ENCODE data around the gene ASAP3. TPM values are rescaled to one million over a fixed set of nuclear protein-coding genes. Genes with fewer than 3 reads are reported as not detected.
"Not testable (repeated sequence)": the region's sequence is repeated elsewhere in the genome, so short reads cannot be mapped to it uniquely, and the experiment has no call there.

The ASAP3 gene
- total RNA-seq, 1 donor from 2014 or later, result 33.5 TPM

DNA sequence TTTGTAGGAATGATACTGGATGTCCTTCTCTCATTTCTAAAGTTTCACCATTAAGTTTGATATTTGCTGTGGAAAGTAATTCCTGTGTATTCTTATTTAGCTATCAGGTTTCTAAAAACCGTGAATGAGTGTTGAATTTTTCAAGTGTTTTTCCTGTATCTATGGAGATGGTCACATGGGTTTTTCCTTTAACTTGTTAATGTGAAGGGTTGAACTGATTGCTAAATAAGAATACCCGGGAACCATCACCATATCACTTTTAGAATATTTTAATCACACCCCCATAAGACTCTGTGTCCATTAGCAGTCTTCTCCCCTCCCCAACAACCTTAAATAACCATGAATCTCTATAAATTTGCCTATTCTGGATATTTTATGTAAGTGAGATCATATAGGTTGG is 16.5 kb upstream of the ASAP3 start:
- no peaks in the 10 kb centered on the region for H3K79me2 ChIP-seq (ENCODE audit: insufficient read depth, low read length)
- TF ChIP-seq, protein P1, sequence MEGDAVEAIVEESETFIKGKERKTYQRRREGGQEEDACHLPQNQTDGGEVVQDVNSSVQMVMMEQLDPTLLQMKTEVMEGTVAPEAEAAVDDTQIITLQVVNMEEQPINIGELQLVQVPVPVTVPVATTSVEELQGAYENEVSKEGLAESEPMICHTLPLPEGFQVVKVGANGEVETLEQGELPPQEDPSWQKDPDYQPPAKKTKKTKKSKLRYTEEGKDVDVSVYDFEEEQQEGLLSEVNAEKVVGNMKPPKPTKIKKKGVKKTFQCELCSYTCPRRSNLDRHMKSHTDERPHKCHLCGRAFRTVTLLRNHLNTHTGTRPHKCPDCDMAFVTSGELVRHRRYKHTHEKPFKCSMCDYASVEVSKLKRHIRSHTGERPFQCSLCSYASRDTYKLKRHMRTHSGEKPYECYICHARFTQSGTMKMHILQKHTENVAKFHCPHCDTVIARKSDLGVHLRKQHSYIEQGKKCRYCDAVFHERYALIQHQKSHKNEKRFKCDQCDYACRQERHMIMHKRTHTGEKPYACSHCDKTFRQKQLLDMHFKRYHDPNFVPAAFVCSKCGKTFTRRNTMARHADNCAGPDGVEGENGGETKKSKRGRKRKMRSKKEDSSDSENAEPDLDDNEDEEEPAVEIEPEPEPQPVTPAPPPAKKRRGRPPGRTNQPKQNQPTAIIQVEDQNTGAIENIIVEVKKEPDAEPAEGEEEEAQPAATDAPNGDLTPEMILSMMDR (IDR thresholded peaks at IDR 0.05; ENCODE audit: insufficient read depth, low read depth, low read length), result no peak
- TF ChIP-seq EZH2 (IDR thresholded peaks at IDR 0.05; ENCODE audit: insufficient read depth, low read length), result no peak
- DNase-seq (ENCODE audit: low read depth) (no peak), FAIRE-seq (no peak)
- H3K27ac ChIP-seq (ENCODE audit: low read depth, low read length), result no peak overlapping the region
- H3K9me3 ChIP-seq (ENCODE audit: insufficient read depth, low read depth, low read length), result no peaks in the 10 kb centered on the region
- Mint-ChIP-seq H3K27ac (ENCODE audit: unreplicated experiment) (no peak overlapping the region), H3K27me3 (ENCODE audit: low read depth, unreplicated experiment) (peaks cover 16% of the 10 kb centered on the region), H3K4me3 (ENCODE audit: unreplicated experiment) (no peak overlapping the region), H3K36me3 (ENCODE audit: low read depth, unreplicated experiment) (no peaks in the 10 kb centered on the region), H3K4me1 (ENCODE audit: low read depth, unreplicated experiment) (no peaks in the 10 kb centered on the region), H3K9me3 (ENCODE audit: unreplicated experiment) (no peaks in the 10 kb centered on the region)
- peaks cover 3% of the 10 kb centered on the region for H3K27me3 ChIP-seq (ENCODE audit: insufficient read depth, low read length)
- H3K9ac ChIP-seq (ENCODE audit: low read length), result no peak overlapping the region
- H3K36me3 ChIP-seq (ENCODE audit: insufficient read depth, low read length), result no peaks in the 10 kb centered on the region
- H3K4me3 ChIP-seq (ENCODE audit: insufficient read depth, low read depth, low read length), result no peak overlapping the region
- H3K4me2 ChIP-seq (ENCODE audit: low read length), result no peak overlapping the region
- H2AFZ ChIP-seq (ENCODE audit: low read depth, low read length), result no peak overlapping the region
- no peaks in the 10 kb centered on the region for H3K4me1 ChIP-seq (ENCODE audit: insufficient read depth, low read length)
- H4K20me1 ChIP-seq (ENCODE audit: insufficient read depth, low read length), result no peaks in the 10 kb centered on the region

DNA sequence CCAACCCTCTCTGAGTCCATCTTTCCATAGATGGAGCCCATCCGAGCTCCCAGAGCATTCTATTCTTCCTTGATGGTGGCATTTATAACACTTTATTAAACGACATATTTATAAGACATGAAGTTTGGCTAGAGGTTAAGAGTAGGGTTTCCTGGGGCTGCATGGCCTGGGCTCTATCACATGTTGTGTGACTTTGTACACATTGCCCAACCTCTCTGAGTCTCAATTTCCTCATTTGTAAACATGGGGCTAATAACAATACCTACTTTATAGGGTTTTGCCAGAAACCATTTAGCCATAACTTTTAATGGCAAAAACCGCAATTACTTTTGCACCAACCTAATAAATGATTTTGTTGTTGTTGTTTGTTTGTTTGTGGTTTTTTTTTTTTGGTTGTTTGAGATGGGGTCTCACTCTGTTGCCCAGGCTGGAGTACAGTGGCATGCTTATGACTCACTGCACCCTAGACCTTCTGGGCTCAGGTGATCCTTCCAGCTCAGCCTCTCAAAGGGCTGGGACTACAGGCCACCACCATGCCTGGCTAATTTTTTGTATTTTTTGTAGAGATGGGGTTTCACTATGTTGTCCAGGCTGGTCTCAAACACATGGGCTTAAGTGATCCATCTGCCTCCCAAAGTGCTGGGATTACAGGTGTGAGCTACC is 13.9 kb upstream of the ASAP3 start:
- DNase-seq (ENCODE audit: low read depth), result no peak
- no peak for FAIRE-seq
- Histone ChIP-seq H3K9me3 (ENCODE audit: insufficient read depth, low read depth, low read length) (no peaks in the 10 kb centered on the region), H3K9ac (ENCODE audit: low read length) (no peak overlapping the region), H2AFZ (ENCODE audit: low read depth, low read length) (no peak overlapping the region), H3K79me2 (ENCODE audit: insufficient read depth, low read length) (no peaks in the 10 kb centered on the region), H4K20me1 (ENCODE audit: insufficient read depth, low read length) (no peaks in the 10 kb centered on the region), H3K4me2 (ENCODE audit: low read length) (no peak overlapping the region), H3K27ac (ENCODE audit: low read depth, low read length) (no peak overlapping the region), H3K4me1 (ENCODE audit: insufficient read depth, low read length) (no peaks in the 10 kb centered on the region), H3K4me3 (ENCODE audit: insufficient read depth, low read depth, low read length) (no peak overlapping the region), H3K27me3 (ENCODE audit: insufficient read depth, low read length) (peaks cover 5% of the 10 kb centered on the region), H3K36me3 (ENCODE audit: insufficient read depth, low read length) (no peaks in the 10 kb centered on the region)
- Mint-ChIP-seq H3K27me3 (ENCODE audit: low read depth, unreplicated experiment) (peaks cover 22% of the 10 kb centered on the region), H3K27ac (ENCODE audit: unreplicated experiment) (no peak overlapping the region), H3K9me3 (ENCODE audit: unreplicated experiment) (no peaks in the 10 kb centered on the region), H3K4me1 (ENCODE audit: low read depth, unreplicated experiment) (no peaks in the 10 kb centered on the region), H3K4me3 (ENCODE audit: unreplicated experiment) (no peak overlapping the region), H3K36me3 (ENCODE audit: low read depth, unreplicated experiment) (no peaks in the 10 kb centered on the region)
- TF ChIP-seq, protein P1 (IDR thresholded peaks at IDR 0.05; ENCODE audit: insufficient read depth, low read depth, low read length), result no peak
- TF ChIP-seq EZH2 (IDR thresholded peaks at IDR 0.05; ENCODE audit: insufficient read depth, low read length), result no peak

DNA sequence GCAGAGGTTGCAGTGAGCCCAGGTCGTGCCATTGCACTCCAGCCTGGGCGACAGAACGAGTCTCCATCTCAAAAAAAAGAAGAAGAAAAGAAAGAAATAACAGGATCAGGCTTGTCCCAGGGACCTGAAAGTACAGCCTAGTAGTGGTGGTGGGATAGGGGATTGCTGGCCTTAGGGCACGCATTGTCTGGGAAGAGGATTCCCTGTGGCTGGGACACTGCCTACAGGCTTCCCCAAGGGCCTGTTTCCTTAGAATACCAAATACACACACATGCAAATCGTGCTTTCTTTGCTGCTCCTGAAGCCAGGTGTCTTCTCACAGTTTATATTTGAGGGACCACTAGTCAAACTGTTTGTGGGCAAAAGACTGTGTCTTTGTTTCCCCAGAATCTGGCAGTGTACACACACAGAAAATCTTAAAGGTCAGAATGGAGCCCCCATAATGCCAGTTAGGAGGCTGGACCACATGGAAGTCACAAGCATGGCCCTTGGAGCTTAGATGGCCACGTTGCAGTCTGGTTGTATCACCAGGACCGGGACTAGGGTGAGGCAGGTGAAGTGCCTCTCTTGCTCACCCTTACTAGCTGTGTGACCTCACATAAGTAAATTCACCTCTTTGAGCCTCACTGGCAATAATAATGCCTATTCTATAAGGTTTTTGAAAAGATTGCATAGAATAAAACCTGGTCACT is 12.7 kb upstream of the ASAP3 start:
- Histone ChIP-seq H3K36me3 (ENCODE audit: insufficient read depth, low read length) (no peaks in the 10 kb centered on the region), H3K4me3 (ENCODE audit: insufficient read depth, low read depth, low read length) (no peak overlapping the region), H3K9ac (ENCODE audit: low read length) (no peak overlapping the region), H3K27me3 (ENCODE audit: insufficient read depth, low read length) (peaks cover 5% of the 10 kb centered on the region), H3K4me1 (ENCODE audit: insufficient read depth, low read length) (no peaks in the 10 kb centered on the region), H4K20me1 (ENCODE audit: insufficient read depth, low read length) (no peaks in the 10 kb centered on the region), H2AFZ (ENCODE audit: low read depth, low read length) (peak overlapping the region; percentile 67), H3K27ac (ENCODE audit: low read depth, low read length) (no peak overlapping the region), H3K4me2 (ENCODE audit: low read length) (no peak overlapping the region), H3K79me2 (ENCODE audit: insufficient read depth, low read length) (no peaks in the 10 kb centered on the region), H3K9me3 (ENCODE audit: insufficient read depth, low read depth, low read length) (no peaks in the 10 kb centered on the region)
- DNase-seq (ENCODE audit: low read depth) (no peak), FAIRE-seq (no peak)
- no peaks in the 10 kb centered on the region for H3K36me3 Mint-ChIP-seq (ENCODE audit: low read depth, unreplicated experiment)
- H3K27me3 Mint-ChIP-seq (ENCODE audit: low read depth, unreplicated experiment), result peaks cover 26% of the 10 kb centered on the region
- TF ChIP-seq, protein P1 (IDR thresholded peaks at IDR 0.05; ENCODE audit: insufficient read depth, low read depth, low read length), result no peak
- no peak for TF ChIP-seq EZH2 (IDR thresholded peaks at IDR 0.05; ENCODE audit: insufficient read depth, low read length)
- H3K4me3 Mint-ChIP-seq (ENCODE audit: unreplicated experiment), result no peak overlapping the region
- no peak overlapping the region for H3K27ac Mint-ChIP-seq (ENCODE audit: unreplicated experiment)
- no peaks in the 10 kb centered on the region for H3K9me3 Mint-ChIP-seq (ENCODE audit: unreplicated experiment)
- no peaks in the 10 kb centered on the region for H3K4me1 Mint-ChIP-seq (ENCODE audit: low read depth, unreplicated experiment)

DNA sequence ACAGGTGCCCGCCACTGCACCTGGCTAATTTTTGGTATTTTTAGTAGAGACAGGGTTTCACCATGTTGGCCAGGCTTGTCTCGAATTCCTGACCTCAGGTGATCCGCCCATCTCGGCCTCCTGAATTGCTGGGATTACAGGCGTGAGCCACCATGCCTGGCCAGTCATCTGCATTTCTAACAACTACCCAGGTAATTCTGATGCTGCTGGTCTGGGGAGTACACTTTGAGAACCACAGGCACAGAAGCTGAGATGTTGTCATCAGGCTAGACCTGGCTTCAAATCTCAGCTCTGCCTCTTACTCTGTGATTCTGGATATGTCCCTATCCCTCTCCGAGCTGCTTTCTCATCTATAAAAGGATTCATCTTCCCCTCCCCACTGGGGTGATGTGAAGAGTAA is 10.9 kb upstream of the ASAP3 start:
- not testable (repeated sequence) for H3K4me3 ChIP-seq (ENCODE audit: insufficient read depth, low read depth, low read length); FAIRE-seq; H3K79me2 ChIP-seq (ENCODE audit: insufficient read depth, low read length); H3K4me3 Mint-ChIP-seq (ENCODE audit: unreplicated experiment); H3K27me3 ChIP-seq (ENCODE audit: insufficient read depth, low read length); H3K4me2 ChIP-seq (ENCODE audit: low read length); H4K20me1 ChIP-seq (ENCODE audit: insufficient read depth, low read length); H3K9ac ChIP-seq (ENCODE audit: low read length); H3K27ac Mint-ChIP-seq (ENCODE audit: unreplicated experiment); H2AFZ ChIP-seq (ENCODE audit: low read depth, low read length); H3K9me3 Mint-ChIP-seq (ENCODE audit: unreplicated experiment); H3K4me1 ChIP-seq (ENCODE audit: insufficient read depth, low read length); H3K9me3 ChIP-seq (ENCODE audit: insufficient read depth, low read depth, low read length); H3K4me1 Mint-ChIP-seq (ENCODE audit: low read depth, unreplicated experiment); DNase-seq (ENCODE audit: low read depth); H3K36me3 Mint-ChIP-seq (ENCODE audit: low read depth, unreplicated experiment); H3K36me3 ChIP-seq (ENCODE audit: insufficient read depth, low read length); H3K27ac ChIP-seq (ENCODE audit: low read depth, low read length)
- peaks cover 35% of the 10 kb centered on the region for H3K27me3 Mint-ChIP-seq (ENCODE audit: low read depth, unreplicated experiment)
